Gastrocnemius medialis (tissue), 4 donors: ENCODE data around the gene PLXNA2. TPM values are rescaled to one million over a fixed set of nuclear protein-coding genes. Genes with fewer than 3 reads are reported as not detected.
A peak's percentile ranks its signal among the peaks of the same experiment; 100 is the strongest.

Experiments
- ATAC-seq, 2 donors: fragments of 150-250 bp; one replicate each; pipeline ENCODE4 v1.9.1; 2016
- DNase-seq, 2 donors: peaks; one replicate each; pipeline ENCODE4 v3.0.0-alpha.2; 2019
- H3K27ac ChIP-seq, 4 donors: fragments of 200-600 bp; sonication (generic); 1 replicate in 1 of 4; 2 replicates in 3 of 4; pipeline ENCODE4 v1.5.1; 2016 to 2018; ENCODE audit warnings: mild to moderate bottlenecking in 2 of 4, moderate library complexity in 1 of 4
- H3K27me3 ChIP-seq, 3 donors: fragments of 200-600 bp; sonication (generic) in 2 of 3; 1 replicate in 1 of 3; 2 replicates in 2 of 3; pipeline versions ENCODE4 v1.5.1 to v1.6.0; 2016 to 2019; ENCODE audit warnings: mild to moderate bottlenecking in 1 of 3, moderate library complexity in 1 of 3
- H3K36me3 ChIP-seq, 2 donors: fragments of 200-600 bp; sonication (generic) in 1 of 2; one replicate each; pipeline ENCODE4 v1.5.1; 2017 to 2018
- H3K4me1 ChIP-seq, 2 donors: fragments of 200-600 bp; sonication (generic) in 1 of 2; one replicate each; pipeline ENCODE4 v1.5.1; 2016 to 2017; ENCODE audit warnings: mild to moderate bottlenecking in 2 of 2
- H3K4me3 ChIP-seq, 4 donors: fragments of 200-600 bp; sonication (generic) in 3 of 4; 1 replicate in 1 of 4; 2 replicates in 3 of 4; pipeline ENCODE4 v1.5.1; 2016 to 2019; ENCODE audit warnings: mild to moderate bottlenecking in 2 of 4
- H3K9me3 ChIP-seq, 3 donors: fragments of 200-600 bp; sonication (generic) in 2 of 3; 1 replicate in 1 of 3; 2 replicates in 2 of 3; pipeline ENCODE4 v1.5.1; 2016 to 2019
- CTCF ChIP-seq, 5 experiments: fragments of 450-650 bp in 3 of 5; fragments of 200-600 bp in 2 of 5; sonication (generic) in 2 of 5; IDR thresholded peaks in 4 of 5; conservative IDR thresholded peaks in 1 of 5; 1 replicate in 4 of 5; 2 replicates in 1 of 5; pipeline ENCODE4 v1.5.1; 2016 to 2019; ENCODE audit warnings: antibody characterized with exemption in 5 of 5, mild to moderate bottlenecking in 3 of 5, moderate library complexity in 3 of 5
- POLR2A ChIP-seq, 2 donors: fragments of 450-650 bp; IDR thresholded peaks; one replicate each; pipeline ENCODE4 v1.6.1; 2017; ENCODE audit warnings: antibody characterized with exemption in 2 of 2, mild to moderate bottlenecking in 2 of 2, moderate library complexity in 2 of 2
- in situ Hi-C, 4 donors: fragments of 200-750 bp; cut with MboI; loops; one replicate each; pipeline versions ENCODE4 v1.15.0 to v1.8.0; 2017; ENCODE audit warnings: low sequenced_read_pairs in 4 of 4
- intact Hi-C: fragments of 100-400 bp; cut with DNase I; formaldehyde crosslinking; loops from one replicate; pipeline ENCODE4 v1.15.1; 2023; ENCODE audit warnings: low total_unique reads
- total RNA-seq, 4 donors: library from RNA; depleted of rRNA; stranded (reverse); fragments of >200 nt; gene quantifications; one replicate each; pipeline versions ENCODE4 v1.1.0 to v1.2.3, GENCODE V29; 2016

PLXNA2 gene
- total RNA-seq, 4 donors from 2014 or later, result 12.4 to 20.0 (median 16.2) TPM

DNA sequence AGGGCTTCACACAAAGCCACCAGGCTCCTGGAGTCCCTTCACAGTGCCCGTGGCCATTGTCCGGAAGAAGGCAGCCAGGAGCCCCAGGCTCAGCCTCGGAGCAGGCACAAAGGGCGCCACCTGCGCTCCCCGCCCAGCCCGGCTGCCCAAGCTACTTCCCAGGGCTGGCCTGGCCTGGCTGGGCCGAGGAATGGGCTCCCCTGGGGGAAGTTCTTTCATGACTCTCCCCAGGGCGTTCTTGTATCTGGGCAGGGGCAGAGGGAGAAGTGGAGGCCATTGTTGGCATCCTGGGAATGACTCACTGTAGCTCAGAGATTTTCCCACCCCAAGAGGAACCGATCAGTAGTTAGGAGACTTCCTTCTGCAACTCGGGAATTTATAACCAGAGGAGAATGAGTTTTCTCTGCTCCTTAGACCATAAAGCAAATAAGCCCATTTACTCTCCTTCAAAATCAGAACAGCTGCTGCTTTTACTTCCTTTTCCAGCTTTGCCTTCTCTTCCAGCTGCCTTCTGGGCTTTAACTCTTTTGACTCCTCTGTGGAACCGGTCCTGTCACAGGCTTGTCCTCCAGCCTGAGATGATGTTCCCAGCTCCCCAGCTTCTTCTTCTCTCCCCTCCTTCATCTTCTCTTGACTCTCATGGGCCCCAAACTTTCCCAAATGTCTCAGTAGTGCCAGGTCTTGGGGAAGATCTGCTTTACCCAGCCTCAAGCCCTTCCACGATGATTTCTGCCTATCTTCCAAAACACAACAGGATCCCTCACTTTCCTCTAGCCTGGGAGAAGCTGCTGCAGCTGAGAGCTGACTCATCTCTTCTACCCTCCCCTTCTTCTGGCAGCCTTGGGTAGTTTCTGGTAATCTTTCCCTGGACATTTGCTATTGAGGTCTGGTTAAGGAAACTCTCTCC is 214.6 kb downstream of the PLXNA2 start:
- intact Hi-C loops, result no loop called here
- DNase-seq, result no peak
- H3K27me3 ChIP-seq, result no peaks in the 10 kb centered on the region
- H3K27ac ChIP-seq, result peak overlapping the region; percentile 41 to 65 (median 60)
- H3K4me3 ChIP-seq, result no peak overlapping the region
- ATAC-seq, result peak; percentile 40 to 59
- peaks cover 0 to 58% of the 10 kb centered on the region in 2 donors for H3K36me3 ChIP-seq
- in situ Hi-C loops, result loop anchor here in 2 of 4 donors (10.0 kb wide), 2 partner anchors 55 to 215 kb away; partner anchors contain the start of gene PLXNA2 (in 2 of the 2)
- no peaks in the 10 kb centered on the region for H3K9me3 ChIP-seq
- peaks cover 16 to 24% of the 10 kb centered on the region in 2 donors for H3K4me1 ChIP-seq
- TF ChIP-seq POLR2A (IDR thresholded peaks at IDR 0.05) (no peak), CTCF (IDR thresholded peaks at IDR 0.05 in 4 of 5, conservative IDR thresholded peaks at IDR 0.05 in 1 of 5) (no peak)

- peaks cover 0 to 48% of the 10 kb centered on the region in 2 donors for H3K36me3 ChIP-seq
- peaks cover 24 to 26% of the 10 kb centered on the region in 2 donors for H3K4me1 ChIP-seq
- intact Hi-C loops, result no loop called here
- ATAC-seq (no peak), DNase-seq (no peak)
- H3K27ac ChIP-seq, result peak overlapping the region in 2 of 4 donors; percentile 7 to 62
- no peaks in the 10 kb centered on the region for H3K27me3 ChIP-seq
- in situ Hi-C loops, result loop anchor here in 2 of 4 donors (10.0 kb wide), 2 partner anchors 56 to 216 kb away; partner anchors contain the start of gene PLXNA2 (in 1 of the 2)
- H3K4me3 ChIP-seq, result no peak overlapping the region
- TF ChIP-seq CTCF (IDR thresholded peaks at IDR 0.05 in 4 of 5, conservative IDR thresholded peaks at IDR 0.05 in 1 of 5), result no peak
- TF ChIP-seq POLR2A (IDR thresholded peaks at IDR 0.05), result no peak
- H3K9me3 ChIP-seq, result no peaks in the 10 kb centered on the region
Observed at GRCh38 chr1:208028526-208028925, 215.7 kb downstream of the PLXNA2 start.

DNA sequence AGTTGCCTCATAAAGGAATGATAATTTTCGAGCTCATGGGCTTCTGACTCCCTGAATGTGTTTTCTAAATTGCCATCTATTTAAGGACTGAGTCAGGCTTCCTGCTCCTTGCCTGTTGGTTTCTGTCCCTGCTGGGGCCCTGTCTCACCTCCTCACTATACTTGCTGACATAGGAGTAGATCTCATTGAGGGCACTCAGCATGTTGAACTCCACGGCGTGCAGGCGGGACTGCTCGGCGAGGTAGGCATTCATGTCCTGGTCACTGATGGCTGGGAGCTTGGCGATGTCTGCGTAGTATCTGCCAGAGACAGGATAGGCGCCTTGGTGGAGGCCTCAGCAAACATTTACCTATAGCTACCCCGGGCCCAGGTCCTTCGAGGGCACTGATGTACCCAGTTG is 216.3 kb downstream of the PLXNA2 start:
- in situ Hi-C loops, result loop anchor here in 2 of 4 donors (10.0 kb wide), 2 partner anchors 57 to 217 kb away; partner anchors contain the start of gene PLXNA2 (in 1 of the 2)
- ATAC-seq (no peak), DNase-seq (no peak)
- Histone ChIP-seq H3K27ac (no peak overlapping the region), H3K9me3 (no peaks in the 10 kb centered on the region), H3K4me3 (no peak overlapping the region), H3K4me1 (peaks cover 24 to 26% of the 10 kb centered on the region in 2 donors), H3K36me3 (peaks cover 0 to 41% of the 10 kb centered on the region in 2 donors), H3K27me3 (no peaks in the 10 kb centered on the region)
- no peak for TF ChIP-seq POLR2A (IDR thresholded peaks at IDR 0.05)
- no peak for TF ChIP-seq CTCF (IDR thresholded peaks at IDR 0.05 in 4 of 5, conservative IDR thresholded peaks at IDR 0.05 in 1 of 5)
- intact Hi-C loops, result no loop called here

- TF ChIP-seq POLR2A (IDR thresholded peaks at IDR 0.05) (no peak), CTCF (IDR thresholded peaks at IDR 0.05 in 4 of 5, conservative IDR thresholded peaks at IDR 0.05 in 1 of 5) (no peak)
- no peak overlapping the region for H3K4me3 ChIP-seq
- ATAC-seq, result no peak
- in situ Hi-C loops (loop anchor here in 2 of 4 donors (10.0 kb wide), 2 partner anchors 58 to 218 kb away; partner anchors contain the start of gene PLXNA2 (in 1 of the 2)), intact Hi-C loops (no loop called here)
- no peak for DNase-seq
- no peaks in the 10 kb centered on the region for H3K27me3 ChIP-seq
- no peaks in the 10 kb centered on the region for H3K9me3 ChIP-seq
- peaks cover 24 to 26% of the 10 kb centered on the region in 2 donors for H3K4me1 ChIP-seq
- peaks cover 0 to 32% of the 10 kb centered on the region in 2 donors for H3K36me3 ChIP-seq
- no peak overlapping the region for H3K27ac ChIP-seq
Observed at GRCh38 chr1:208026880-208027438, 217.2 kb downstream of the PLXNA2 start.
